ENCODE data around the gene GRIA3. TPM values are rescaled to one million over a fixed set of nuclear protein-coding genes. Genes with fewer than 3 reads are reported as not detected.

GRIA3 gene
- total RNA-seq, 1 experiment from 2014 or later: 3.8 TPM

DNA sequence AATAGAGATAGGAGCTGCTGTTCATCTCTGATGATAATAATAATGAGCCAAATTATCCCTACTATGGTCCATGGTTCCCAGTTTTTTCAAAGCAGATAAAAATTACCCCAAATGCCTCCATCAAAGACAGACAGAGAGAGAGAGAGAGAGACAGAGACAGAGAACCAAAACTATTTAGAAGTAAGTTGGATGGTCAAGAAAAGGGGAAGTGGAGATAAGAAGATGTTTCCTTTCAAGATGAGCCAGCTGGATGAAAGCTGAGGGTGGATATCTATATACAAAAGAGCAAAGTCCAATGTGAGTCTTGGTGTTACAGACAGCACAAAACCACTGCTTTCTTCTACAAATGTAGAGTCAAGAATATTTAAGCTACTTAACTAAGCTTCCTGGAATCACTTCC, 173.9 kb downstream of the GRIA3 start:
- H3K4me1 Mint-ChIP-seq: peaks cover 19% of the 10 kb centered on the region
- ATAC-seq: no peak
- H3K27me3 Mint-ChIP-seq (ENCODE audit: low read depth): no peaks in the 10 kb centered on the region
- ChIA-PET POLR2A (no interaction called here), CTCF (no interaction called here)
- H3K4me3 Mint-ChIP-seq: no peak overlapping the region
- TF ChIP-seq NFYB (CRISPR knock-in tag; conservative IDR thresholded peaks at IDR 0.05; ENCODE audit: low read depth): no peak
- TF ChIP-seq, protein P1, sequence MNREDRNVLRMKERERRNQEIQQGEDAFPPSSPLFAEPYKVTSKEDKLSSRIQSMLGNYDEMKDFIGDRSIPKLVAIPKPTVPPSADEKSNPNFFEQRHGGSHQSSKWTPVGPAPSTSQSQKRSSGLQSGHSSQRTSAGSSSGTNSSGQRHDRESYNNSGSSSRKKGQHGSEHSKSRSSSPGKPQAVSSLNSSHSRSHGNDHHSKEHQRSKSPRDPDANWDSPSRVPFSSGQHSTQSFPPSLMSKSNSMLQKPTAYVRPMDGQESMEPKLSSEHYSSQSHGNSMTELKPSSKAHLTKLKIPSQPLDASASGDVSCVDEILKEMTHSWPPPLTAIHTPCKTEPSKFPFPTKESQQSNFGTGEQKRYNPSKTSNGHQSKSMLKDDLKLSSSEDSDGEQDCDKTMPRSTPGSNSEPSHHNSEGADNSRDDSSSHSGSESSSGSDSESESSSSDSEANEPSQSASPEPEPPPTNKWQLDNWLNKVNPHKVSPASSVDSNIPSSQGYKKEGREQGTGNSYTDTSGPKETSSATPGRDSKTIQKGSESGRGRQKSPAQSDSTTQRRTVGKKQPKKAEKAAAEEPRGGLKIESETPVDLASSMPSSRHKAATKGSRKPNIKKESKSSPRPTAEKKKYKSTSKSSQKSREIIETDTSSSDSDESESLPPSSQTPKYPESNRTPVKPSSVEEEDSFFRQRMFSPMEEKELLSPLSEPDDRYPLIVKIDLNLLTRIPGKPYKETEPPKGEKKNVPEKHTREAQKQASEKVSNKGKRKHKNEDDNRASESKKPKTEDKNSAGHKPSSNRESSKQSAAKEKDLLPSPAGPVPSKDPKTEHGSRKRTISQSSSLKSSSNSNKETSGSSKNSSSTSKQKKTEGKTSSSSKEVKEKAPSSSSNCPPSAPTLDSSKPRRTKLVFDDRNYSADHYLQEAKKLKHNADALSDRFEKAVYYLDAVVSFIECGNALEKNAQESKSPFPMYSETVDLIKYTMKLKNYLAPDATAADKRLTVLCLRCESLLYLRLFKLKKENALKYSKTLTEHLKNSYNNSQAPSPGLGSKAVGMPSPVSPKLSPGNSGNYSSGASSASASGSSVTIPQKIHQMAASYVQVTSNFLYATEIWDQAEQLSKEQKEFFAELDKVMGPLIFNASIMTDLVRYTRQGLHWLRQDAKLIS (CRISPR knock-in tag; IDR thresholded peaks at IDR 0.05; ENCODE audit: borderline replicate concordance): no peak
- TF ChIP-seq, protein P2, sequence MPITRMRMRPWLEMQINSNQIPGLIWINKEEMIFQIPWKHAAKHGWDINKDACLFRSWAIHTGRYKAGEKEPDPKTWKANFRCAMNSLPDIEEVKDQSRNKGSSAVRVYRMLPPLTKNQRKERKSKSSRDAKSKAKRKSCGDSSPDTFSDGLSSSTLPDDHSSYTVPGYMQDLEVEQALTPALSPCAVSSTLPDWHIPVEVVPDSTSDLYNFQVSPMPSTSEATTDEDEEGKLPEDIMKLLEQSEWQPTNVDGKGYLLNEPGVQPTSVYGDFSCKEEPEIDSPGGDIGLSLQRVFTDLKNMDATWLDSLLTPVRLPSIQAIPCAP (CRISPR knock-in tag; IDR thresholded peaks at IDR 0.05): no peak
- no peak for TF ChIP-seq ELF4 (CRISPR knock-in tag; IDR thresholded peaks at IDR 0.05; ENCODE audit: low read depth)
- no peak for TF ChIP-seq JUN (CRISPR knock-in tag; IDR thresholded peaks at IDR 0.05)
- TF ChIP-seq, protein P3, sequence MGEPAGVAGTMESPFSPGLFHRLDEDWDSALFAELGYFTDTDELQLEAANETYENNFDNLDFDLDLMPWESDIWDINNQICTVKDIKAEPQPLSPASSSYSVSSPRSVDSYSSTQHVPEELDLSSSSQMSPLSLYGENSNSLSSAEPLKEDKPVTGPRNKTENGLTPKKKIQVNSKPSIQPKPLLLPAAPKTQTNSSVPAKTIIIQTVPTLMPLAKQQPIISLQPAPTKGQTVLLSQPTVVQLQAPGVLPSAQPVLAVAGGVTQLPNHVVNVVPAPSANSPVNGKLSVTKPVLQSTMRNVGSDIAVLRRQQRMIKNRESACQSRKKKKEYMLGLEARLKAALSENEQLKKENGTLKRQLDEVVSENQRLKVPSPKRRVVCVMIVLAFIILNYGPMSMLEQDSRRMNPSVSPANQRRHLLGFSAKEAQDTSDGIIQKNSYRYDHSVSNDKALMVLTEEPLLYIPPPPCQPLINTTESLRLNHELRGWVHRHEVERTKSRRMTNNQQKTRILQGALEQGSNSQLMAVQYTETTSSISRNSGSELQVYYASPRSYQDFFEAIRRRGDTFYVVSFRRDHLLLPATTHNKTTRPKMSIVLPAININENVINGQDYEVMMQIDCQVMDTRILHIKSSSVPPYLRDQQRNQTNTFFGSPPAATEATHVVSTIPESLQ (CRISPR knock-in tag; IDR thresholded peaks at IDR 0.05): no peak
- TF ChIP-seq NFE2L1 (CRISPR knock-in tag; IDR thresholded peaks at IDR 0.05): no peak
- no peak for TF ChIP-seq CBFB (CRISPR knock-in tag; IDR thresholded peaks at IDR 0.05; ENCODE audit: low read depth)
- TF ChIP-seq, protein P4, sequence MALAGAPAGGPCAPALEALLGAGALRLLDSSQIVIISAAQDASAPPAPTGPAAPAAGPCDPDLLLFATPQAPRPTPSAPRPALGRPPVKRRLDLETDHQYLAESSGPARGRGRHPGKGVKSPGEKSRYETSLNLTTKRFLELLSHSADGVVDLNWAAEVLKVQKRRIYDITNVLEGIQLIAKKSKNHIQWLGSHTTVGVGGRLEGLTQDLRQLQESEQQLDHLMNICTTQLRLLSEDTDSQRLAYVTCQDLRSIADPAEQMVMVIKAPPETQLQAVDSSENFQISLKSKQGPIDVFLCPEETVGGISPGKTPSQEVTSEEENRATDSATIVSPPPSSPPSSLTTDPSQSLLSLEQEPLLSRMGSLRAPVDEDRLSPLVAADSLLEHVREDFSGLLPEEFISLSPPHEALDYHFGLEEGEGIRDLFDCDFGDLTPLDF (CRISPR knock-in tag; IDR thresholded peaks at IDR 0.05): no peak
- TF ChIP-seq TP53 (CRISPR knock-in tag; IDR thresholded peaks at IDR 0.05): no peak
- TF ChIP-seq, protein P5, sequence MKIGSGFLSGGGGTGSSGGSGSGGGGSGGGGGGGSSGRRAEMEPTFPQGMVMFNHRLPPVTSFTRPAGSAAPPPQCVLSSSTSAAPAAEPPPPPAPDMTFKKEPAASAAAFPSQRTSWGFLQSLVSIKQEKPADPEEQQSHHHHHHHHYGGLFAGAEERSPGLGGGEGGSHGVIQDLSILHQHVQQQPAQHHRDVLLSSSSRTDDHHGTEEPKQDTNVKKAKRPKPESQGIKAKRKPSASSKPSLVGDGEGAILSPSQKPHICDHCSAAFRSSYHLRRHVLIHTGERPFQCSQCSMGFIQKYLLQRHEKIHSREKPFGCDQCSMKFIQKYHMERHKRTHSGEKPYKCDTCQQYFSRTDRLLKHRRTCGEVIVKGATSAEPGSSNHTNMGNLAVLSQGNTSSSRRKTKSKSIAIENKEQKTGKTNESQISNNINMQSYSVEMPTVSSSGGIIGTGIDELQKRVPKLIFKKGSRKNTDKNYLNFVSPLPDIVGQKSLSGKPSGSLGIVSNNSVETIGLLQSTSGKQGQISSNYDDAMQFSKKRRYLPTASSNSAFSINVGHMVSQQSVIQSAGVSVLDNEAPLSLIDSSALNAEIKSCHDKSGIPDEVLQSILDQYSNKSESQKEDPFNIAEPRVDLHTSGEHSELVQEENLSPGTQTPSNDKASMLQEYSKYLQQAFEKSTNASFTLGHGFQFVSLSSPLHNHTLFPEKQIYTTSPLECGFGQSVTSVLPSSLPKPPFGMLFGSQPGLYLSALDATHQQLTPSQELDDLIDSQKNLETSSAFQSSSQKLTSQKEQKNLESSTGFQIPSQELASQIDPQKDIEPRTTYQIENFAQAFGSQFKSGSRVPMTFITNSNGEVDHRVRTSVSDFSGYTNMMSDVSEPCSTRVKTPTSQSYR (CRISPR knock-in tag; IDR thresholded peaks at IDR 0.05): no peak
- TF ChIP-seq, protein P6, sequence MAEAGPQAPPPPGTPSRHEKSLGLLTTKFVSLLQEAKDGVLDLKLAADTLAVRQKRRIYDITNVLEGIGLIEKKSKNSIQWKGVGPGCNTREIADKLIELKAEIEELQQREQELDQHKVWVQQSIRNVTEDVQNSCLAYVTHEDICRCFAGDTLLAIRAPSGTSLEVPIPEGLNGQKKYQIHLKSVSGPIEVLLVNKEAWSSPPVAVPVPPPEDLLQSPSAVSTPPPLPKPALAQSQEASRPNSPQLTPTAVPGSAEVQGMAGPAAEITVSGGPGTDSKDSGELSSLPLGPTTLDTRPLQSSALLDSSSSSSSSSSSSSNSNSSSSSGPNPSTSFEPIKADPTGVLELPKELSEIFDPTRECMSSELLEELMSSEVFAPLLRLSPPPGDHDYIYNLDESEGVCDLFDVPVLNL (CRISPR knock-in tag; IDR thresholded peaks at IDR 0.05; ENCODE audit: borderline replicate concordance, low read depth): no peak
- no peak for TF ChIP-seq FOXP4 (CRISPR knock-in tag; IDR thresholded peaks at IDR 0.05)
- TF ChIP-seq SMAD4 (CRISPR knock-in tag; IDR thresholded peaks at IDR 0.05): no peak
- TF ChIP-seq HMGA2 (CRISPR knock-in tag; IDR thresholded peaks at IDR 0.05): no peak
- TF ChIP-seq PRDM15 (CRISPR knock-in tag; IDR thresholded peaks at IDR 0.05): no peak
- TF ChIP-seq ATF1 (CRISPR knock-in tag; IDR thresholded peaks at IDR 0.05): no peak
- no peak for TF ChIP-seq FOXJ3 (CRISPR knock-in tag; IDR thresholded peaks at IDR 0.05; ENCODE audit: borderline replicate concordance)
- H3K9me3 Mint-ChIP-seq: no peaks in the 10 kb centered on the region
- H3K27ac Mint-ChIP-seq: no peak overlapping the region
- no peaks in the 10 kb centered on the region for H3K36me3 Mint-ChIP-seq
- no peak for DNase-seq (ENCODE audit: low spot score)
